NCI-H510A treated with DMSO at 0.1 percent for 48 hours (cell line): ENCODE results near the gene STK10.
"Not testable (repeated sequence)": the region's sequence is repeated elsewhere in the genome, so short reads cannot be mapped to it uniquely, and the experiment has no call there.

Experiments used
- DNase-seq: peaks from one replicate; lab custom pipeline; 2025; lab: John Stamatoyannopoulos, UW

The STK10 gene

DNA sequence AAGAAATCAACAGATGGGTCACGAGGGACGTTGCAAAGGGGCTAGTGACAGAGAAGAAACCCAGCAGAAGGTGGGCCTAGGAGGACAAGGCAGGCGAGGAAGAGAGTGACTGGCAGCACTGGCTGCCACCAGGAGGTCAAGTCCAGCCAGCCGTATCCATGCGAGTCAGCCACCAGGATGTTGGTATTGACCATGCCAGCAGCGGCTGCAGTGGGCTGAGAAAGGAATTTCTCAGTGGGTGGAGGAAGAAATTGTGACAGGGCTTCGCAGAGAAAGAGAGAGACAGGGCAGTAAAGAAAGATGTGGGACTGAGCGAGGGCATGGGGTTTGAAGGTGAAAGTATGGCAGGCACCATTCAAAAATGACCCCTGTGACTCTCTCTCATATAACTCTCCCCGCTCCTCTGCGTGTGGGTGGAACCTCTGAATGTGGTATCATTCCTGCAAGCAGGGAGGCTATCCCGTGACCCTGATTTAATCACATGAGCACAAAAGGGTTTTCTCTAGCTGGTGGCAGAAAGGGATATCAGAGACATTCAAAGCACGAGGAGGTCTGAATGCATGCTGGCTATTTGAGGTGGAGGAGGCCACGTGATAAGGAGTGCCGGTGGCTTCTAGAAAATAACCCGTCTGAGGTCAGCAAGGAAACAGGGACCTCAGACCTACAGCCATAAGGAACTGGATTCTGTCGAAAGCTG lies 136.2 kb downstream of the STK10 start:
- DNase-seq: no peak

DNA sequence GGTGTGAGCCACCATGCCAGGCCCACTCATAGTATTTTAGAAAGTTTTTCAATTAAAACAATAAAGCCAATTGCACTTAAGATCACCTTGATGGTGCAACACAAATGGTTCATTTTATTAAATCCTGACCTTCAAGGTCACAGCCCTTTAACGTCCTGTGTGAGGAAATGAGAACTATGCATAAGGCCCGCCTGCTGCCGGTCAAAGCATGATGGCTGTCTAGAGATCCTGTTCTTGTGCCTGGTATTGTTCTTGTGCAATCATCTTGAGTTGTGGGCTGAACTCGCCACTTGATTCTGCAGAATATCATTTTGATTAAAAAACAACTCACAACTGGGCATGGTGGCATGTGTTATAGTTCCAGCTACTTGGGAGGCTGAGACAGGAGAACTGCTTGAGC lies 137.9 kb downstream of the STK10 start:
- no peak for DNase-seq

DNA sequence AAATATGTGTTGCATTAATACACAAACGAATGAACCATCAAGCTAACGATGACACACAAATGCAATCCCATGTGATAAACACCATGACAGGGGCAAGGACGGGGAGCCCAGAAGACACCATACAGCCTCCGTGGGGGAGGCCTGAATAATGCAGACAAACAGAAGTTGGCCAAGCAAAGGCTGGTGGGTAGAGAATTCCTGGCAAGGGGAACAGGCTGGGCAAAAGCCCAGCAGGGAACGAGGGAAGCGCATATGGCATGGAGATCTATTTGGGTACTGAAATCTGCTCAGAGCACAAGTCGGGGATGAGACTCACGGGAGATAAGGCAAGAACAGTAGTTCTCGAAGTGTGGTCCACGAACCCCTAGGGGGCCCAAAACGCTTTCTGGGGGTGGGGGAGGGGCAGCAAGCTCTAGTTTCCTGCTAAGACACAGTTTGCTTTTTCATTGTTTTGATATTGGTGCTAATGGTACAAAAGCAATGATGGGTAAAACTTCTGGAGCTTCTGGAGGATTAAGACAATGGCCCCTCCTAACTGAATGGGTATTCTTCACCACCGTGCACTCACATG lies 138.7 kb downstream of the STK10 start:
- DNase-seq: no peak

DNA sequence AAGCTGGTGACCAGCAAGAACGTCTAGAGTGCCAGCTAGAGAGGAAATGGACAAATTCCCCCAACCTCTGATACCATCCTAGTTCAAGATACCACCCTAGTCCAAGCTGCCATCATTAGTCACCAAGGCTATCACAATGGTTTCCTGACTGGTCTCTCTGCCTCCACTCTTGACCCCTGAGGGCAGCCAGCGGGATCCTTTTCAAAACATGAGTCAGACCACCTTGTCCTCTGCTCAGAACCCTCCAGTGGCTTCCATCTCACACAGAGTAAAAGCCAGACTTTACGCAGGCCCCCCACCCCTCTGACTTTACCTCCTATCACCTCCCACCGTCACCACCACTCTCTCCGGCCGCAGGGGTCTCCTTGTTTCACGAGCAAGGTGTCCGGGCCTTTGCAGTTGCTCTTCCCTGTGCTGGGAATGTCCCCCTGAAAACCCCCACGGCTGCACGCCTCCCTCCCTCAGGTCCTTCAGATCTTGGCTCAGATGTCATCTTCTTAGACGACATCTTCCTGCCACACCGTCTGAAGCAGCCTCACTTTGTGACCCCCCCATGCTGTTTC lies 139.4 kb downstream of the STK10 start:
- DNase-seq: no peak

DNA sequence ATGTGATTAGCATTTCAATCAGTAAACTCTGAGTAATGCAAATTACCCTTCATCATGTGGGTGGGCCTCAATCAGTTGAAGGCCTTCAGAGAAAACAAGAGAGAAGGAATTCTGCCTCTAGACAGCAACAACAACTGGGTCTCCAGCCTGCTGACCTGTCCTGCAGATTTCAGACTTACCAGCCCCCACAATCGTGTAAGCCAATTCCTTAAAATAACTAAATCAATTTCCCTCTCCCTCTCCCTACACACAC lies 139.9 kb downstream of the STK10 start:
- DNase-seq: no peak

DNA sequence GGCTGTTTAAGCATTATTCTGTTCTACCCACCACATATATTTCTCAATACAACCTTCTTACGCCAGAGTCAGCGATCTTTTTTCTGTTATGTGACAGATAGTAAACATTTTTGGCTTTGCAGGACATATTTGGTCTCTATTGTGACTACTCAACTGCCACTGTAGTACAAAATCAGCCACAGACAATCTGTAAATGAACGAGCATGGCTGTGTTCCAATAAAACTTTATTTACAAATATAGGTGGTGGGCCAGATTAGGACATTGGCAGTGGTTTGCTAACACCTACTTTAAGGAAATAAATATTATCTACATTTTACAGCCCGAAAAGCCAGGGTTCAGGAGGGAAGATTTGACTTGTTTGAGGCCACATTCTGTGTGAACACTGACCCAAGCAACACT lies 141.4 kb downstream of the STK10 start:
- no peak for DNase-seq

DNA sequence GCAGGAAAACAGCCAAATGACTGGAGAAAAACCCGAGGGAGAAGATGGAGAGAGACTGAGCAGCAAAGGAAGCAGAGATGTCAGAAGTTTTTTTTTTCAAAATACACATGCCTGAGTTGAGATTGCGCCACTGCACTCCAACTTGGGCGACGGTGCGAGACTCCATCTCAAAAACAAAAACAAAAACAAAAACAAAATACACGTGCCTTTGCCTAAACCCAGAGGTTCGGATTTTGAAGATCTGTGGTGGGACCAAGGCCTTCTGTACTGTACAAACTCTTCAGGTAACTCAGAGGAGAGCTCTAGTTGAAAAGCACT lies 142.8 kb downstream of the STK10 start:
- no peak for DNase-seq

DNA sequence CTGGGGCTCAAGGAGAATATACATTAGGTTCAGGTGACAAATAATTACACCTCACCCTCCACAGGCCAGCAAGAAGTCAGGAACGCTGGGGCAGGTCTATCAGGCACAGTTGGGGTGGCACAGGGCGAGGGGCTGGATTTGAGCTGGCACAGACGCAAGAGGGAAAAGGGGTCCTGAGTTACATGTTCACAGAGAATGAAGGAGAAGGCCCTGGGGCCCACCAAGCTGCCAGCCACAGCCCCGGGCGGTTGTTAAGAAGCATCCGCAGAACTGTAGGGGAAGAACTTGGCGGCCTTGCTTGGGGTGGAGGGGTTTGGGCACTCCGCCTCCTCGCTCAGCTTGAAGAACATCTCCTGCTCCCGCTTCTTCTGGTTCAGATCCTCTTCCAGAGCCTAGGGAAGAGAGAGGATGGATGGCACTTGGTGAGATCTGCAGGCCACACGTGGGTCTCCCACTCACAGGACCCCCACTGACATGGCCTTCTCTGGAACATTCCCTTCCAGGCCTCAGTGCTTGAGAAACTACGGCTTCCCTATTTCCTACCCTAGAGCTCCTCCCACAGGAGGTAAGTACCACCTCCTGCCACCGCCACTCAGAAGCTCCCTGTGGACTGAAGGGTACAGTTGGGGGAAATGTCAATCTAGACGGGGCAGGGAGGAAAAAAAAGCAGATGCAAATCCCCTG lies 143.3 kb downstream of the STK10 start:
- DNase-seq: no peak

DNA sequence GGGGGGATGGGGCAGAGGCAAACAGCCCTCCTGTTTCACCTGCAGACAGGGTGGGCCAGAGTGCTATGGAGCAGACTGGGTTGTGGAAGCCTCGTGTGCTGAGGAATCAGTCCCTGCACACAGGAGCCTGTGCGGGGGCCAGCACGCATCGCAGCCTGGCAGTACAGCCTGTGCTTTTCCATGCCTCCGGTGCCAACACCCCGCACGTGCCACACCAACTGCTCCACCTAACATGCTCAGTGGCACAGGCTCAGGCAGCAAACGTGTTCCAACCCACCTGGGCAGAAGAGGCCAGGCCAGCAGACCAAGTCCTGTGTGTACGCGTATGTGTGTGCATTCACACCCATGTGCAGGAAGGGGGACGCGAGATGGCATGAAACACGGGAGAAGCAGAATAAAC lies 144.2 kb downstream of the STK10 start:
- DNase-seq: no peak

DNA sequence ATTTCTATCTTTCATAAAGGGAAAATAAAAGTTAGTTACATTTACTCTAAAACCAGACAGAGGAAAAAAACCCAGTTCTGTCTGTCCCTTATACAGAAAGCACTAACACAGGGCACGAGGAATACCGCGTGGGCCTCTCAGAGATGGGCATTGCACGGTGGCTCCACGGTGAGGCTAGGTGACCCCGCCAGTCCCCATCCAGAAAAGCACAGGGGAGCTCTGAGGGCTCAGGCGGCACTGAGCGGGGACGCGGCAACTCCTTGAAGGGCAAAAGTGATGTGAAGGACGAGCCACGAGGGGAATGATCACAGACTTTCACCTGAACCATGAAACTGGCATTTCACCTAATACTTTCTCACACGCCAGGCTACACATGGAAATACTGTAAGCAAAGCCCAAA lies 145.8 kb downstream of the STK10 start:
- no peak for DNase-seq

DNA sequence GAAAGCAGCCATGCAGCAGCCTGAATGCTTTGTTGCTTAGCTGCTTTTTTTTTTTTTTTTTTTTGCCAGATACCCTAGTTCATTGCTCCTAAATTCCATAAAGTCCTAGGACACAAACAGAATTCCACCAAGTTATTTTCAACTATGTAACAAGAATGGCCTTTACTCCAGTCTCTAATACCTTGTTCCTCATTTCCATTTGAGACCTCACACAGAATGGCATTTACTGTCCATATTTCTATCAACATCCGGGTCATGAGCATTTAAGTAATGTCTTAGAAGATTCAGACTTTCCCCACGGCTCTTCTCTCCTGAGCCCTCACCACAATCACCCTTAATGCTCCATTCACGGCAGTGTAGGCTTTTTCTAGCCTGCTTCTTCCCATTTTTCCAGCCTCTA lies 149.9 kb downstream of the STK10 start:
- no peak for DNase-seq

DNA sequence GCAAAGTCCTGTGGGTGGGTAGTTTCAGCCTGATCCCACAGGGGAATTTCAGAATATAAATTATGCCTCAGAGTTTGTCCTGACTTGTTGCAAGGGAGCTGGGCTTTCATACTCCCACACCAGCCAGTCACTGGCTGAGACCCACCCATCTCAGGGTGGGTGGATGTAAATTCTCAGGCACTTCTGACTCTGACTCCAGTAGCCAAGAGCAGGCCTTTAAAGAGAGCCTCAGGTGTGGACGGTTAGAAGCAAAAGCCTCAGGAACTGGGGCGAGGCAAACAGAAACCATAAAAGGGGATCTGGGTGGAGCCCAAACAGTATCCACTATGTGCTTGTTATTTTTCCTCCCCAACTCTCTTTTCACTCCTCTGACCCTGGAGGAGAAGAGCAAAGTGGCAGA lies 153.0 kb downstream of the STK10 start:
- no peak for DNase-seq

DNA sequence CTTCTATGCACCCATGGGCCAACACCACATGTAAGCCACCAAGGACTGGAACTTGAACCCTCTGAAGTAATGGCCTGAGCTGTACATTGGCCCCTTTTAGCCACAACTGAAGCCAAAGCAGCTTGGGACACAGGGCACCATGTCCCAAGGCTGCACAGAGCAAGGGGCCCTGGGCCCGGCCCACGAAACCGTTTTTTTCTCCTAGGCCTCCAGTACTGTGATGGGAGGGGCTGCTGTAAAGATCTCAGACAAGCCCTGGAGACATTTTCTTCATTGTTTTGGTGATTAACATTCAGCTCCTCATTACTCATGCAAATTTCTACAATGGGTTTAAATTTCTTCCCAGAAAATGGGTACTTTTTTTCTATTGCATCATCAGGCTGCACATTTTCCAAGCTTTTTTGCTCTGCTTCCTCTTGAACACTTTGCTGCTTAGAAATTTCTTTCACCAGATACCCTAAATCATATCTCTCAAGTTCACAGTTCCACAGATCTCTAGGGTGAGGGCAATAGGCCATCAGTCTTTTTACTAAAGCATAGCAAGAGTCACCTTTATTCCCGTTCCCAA lies 156.0 kb downstream of the STK10 start:
- no peak for DNase-seq

DNA sequence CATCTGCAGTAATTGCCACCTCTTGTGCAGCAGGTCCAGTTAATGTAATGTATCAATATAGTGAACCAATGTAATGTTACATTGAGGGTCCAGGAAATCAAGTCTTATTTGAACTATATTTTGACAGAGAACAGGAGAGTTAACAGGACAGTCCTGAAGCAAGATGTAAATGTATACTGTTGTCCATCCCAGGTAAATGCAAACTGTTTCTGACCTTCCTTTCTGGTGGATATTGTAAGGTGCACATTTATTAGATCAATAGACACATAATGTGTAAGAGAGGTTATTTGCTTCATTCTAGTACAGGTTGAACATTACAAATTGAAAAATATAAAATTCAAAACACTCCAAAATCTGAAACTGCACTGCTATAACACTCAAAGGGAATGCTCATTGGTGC lies 158.1 kb downstream of the STK10 start:
- no peak for DNase-seq

DNA sequence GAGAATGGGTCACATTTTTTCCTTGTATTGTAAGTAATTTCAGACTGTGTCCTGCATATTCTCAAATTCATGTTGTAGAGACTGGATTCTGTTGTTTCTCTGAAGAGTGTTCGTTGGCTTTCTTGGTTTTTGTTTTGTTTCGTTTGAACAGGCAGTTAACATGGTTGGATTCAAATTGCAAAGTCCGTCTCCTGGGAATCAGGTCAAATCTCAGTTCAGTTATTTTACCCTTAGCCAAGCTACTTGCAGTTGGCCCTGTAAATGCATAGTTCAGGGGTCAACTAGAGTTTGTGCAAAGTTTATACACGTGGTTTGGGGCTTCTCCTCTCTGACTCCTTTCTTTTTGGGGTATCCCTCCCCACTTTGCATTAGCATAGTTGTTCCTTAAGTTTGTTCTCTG lies 159.9 kb downstream of the STK10 start:
- no peak for DNase-seq

DNA sequence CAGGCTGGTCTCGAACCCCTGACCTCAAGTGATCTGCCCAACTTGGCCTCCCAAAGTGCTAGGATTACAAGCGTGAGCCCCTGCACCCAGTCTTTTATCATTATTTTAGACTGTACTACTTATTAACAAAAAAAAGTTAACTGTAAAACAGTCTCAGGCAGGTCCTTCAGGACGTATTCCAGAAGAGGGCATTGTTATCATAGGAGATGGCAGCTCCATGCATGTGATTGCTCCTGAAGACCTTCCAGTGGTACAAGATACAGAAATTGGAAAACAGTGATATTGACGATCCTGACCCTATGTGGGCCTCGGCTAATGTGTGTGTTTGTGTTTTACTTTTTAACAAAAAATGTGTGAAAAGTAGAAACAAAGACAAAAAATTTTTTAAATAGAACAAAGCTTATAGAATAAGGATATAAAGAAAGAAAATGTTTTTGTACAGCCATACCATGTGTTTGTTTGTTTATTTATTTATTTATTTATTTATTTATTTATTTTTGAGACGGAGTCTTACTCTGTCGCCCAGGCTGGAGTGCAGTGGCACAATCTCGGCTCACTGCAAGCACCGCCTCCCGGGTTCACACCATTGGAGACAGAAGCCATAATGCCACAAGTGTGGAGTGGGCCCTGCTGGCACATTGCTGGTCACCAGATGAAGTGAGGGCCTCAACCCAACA lies 167.8 kb downstream of the STK10 start:
- DNase-seq: not testable (repeated sequence)

DNA sequence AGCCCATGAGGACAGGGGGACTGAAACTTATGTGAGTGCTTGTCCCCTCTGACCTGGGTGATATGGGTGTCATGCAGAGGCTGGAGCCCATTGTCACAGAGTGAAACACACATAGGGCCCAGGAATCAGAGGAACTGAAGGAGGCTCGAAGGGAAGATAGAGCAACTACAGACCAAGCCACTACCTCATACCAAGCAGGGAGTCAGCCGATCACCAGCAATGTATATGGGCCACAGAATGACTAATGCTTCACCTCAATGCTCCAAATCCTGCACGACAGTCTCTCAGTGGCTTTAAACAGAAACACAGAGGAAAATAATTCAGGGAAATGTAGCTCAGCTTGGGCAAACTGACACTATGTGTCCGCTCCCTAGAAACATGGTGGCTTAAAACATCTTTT lies 172.7 kb downstream of the STK10 start:
- no peak for DNase-seq

DNA sequence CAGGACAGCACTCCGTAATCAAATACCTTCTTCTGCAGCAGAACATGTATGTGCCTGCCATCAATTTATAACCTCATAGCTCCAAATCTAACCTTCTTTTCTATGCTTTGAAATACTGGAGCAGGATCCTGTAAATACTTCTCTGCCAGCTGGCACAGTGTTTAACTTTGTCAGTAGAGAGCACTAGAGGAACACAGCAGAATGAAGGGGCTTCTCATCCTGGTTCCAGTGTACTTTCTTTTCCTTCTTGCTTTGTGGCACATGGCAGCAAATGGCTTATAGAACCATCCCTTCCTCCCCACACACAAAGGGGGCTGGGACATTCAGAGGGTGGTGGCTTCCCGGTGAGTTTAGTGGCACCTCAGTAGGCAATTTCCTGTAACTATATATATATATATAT lies 177.7 kb downstream of the STK10 start:
- no peak for DNase-seq

DNA sequence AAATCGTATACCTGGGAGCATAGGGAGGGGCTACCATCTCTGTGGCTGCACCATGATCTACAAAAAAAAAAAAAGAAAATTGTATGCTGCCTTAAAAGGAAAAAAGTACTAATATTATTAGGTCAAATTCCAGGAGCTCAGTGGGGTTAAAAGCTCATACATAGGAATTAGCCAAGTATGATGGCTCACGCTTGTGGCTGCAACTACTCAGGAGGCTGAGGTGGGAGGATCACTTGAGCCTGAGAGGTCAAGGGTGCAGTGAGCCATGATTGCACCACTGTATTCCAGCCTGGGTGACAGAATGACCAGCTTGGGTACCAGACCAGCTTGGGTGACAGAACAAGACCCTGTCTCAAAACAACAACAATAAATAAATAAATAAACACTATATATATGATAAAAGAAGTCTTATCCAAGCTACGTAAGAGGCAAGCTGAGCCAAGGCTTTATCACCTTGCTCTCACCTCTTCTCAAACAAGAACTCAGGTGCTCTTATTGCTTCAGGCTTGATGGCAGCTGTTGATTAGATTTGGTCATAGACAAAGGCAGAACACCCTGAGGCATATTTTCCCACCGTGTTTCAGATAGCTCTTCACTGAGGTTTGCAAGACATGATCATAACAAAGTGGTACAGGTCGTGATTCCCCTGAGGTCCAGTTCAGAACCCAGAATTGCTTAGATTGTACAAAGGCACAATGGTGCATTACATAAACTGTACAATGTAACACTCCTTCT lies 178.3 kb downstream of the STK10 start:
- DNase-seq: no peak

DNA sequence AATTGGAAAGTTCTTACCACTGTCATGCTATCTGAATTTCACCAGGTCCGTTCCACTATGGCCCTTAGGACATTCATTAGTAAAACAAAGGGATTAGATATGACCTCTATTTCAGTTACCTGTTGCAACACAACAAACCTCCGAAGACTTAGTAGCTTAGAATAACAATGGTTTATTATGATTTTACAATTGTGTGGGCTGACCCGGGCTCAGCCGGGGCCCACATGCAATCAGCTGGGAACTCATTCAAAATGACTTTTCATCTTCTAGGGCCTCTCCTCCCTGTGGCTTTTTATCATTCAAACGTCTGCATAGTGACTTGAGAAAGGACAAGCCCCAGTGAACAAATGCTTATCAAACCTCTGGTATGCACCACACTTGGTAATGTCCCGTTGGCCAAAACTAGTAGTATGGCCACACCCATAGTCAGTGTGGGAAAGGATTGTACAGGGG lies 179.3 kb downstream of the STK10 start:
- DNase-seq: no peak

DNA sequence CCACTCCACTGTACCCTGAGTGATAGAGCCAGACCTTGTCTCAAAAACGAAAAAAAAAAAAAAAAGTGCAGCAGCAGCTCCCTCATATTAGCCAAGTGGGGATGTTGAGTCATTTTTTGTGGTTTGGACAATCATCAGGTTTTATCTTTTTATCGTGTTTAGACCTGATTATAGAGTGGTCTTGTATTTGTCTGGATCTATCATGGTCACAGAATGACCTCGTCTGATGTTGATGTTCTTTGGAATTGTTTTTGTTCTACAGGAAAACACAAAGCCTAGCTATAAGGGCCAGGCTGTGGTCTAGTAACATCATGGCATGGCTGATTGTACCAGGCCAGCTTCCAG lies 179.9 kb downstream of the STK10 start:
- DNase-seq: no peak
